ENCODE measurements around the gene LRRC3. TPM values are rescaled to one million over a fixed set of nuclear protein-coding genes. Genes with fewer than 3 reads are reported as not detected.

LRRC3 gene
- polyA plus RNA-seq, 3 donors: 0.81 to 2.4 (median 2.1) TPM

- H3K27ac ChIP-seq (ENCODE audit: low read depth, low read length): no peak overlapping the region
- WGBS, 3 donors: 81 to 91% (median 89%) methylated on average over 24 to 28 of the region's 28 CpGs
These were observed 20.2 kb upstream of the LRRC3 start for GRCh38 chr21:44434936-44435635.

DNA sequence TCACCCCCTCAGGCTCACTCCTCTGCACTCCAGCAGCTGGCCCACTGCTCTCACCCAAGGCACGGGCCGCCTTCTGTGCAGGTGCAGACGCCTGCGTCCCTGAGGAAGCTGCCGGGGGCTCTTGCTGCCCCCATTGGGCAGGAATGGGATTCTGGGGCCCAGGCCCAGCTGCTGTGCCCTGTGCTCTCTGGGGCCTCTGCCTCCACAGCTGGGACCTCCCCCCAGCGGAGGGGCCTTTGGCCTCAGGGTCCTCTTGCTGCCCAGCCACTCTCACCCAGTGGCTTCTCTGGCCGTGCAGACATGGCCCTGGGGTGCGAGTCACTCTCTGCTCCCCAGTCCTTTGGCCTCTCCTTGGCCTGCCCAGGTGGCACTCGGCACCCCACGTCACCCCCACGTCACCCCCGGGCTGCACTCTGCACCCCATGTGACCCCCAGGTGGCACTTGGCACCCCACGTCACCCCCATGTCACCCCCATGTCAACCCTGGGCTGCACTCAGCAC lies 19.1 kb upstream of the LRRC3 start:
- 81 to 93% (median 92%) methylated on average over 13 of the region's 13 CpGs for WGBS, 3 donors
- H3K27ac ChIP-seq (ENCODE audit: low read depth, low read length): no peak overlapping the region

DNA sequence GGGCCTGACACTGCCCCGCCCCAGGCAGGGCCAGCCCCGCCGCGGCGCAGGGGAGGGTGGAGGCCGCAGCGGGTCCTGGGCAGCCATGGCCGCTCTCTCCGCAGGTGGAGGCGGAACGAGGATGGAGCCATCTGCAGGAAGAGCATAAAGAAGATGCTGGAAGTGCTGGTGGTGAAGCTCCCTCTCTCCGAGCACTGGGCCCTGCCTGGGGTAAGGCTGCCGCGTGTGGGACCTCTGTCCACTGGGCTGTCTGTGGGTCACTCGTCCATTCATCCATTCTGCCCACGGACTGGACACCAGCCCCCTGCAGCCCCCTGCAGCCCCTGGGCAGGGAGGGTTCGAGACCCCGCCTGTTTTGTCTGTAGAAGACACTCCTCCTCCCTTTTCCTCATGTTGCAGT lies 18.4 kb upstream of the LRRC3 start:
- WGBS, 3 donors: 81 to 89% (median 86%) methylated on average over 18 of the region's 18 CpGs
- H3K27ac ChIP-seq (ENCODE audit: low read depth, low read length): no peak overlapping the region

- 71 to 97% (median 87%) methylated on average over 5 of the region's 5 CpGs for WGBS, 3 donors
- no peak overlapping the region for H3K27ac ChIP-seq (ENCODE audit: low read depth, low read length)
These were observed 18.0 kb upstream of the LRRC3 start for GRCh38 chr21:44437371-44437695.

- WGBS, 3 donors: 85 to 90% (median 88%) methylated on average over 19 of the region's 19 CpGs
- H3K27ac ChIP-seq (ENCODE audit: low read depth, low read length): no peak overlapping the region
These were observed 17.4 kb upstream of the LRRC3 start for GRCh38 chr21:44437696-44438431.

GRCh38 chr21:44438531-44439210 lies 16.6 kb upstream of the LRRC3 start:
- H3K27ac ChIP-seq (ENCODE audit: low read depth, low read length): no peak overlapping the region

DNA sequence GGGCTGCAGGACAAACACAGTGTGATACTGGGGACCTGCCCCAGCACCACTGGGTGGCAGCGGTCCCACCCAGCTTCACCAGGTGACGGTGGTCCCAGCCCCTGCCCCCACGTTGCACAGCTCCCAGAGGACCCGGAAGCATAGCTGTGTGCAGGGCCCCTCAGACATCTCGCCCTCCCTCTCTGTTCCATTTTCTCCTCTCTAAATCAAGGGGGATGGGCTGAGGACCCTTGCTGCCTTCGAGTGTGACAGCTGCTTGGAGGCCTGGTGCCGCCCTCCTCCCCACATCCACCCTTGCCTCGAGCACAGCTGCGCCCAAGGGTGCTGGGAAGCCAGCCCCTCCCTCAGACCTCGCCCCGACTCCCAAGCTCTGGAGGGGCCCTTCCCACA lies 16.1 kb upstream of the LRRC3 start:
- no peak overlapping the region for H3K27ac ChIP-seq (ENCODE audit: low read depth, low read length)
- WGBS, 3 donors: 71 to 88% (median 86%) methylated on average over 11 of the region's 11 CpGs

More at GRCh38 chr21:44438531-44439210, 16.6 kb upstream of the LRRC3 start:
- 35 to 80% (median 70%) methylated on average over 33 to 34 of the region's 34 CpGs for WGBS, 3 donors

GRCh38 chr21:44440241-44441040 lies 14.9 kb upstream of the LRRC3 start:
- H3K27ac ChIP-seq (ENCODE audit: low read depth, low read length): no peak overlapping the region
- WGBS, 3 donors: 79 to 81% (median 81%) methylated on average over 31 to 32 of the region's 33 CpGs

DNA sequence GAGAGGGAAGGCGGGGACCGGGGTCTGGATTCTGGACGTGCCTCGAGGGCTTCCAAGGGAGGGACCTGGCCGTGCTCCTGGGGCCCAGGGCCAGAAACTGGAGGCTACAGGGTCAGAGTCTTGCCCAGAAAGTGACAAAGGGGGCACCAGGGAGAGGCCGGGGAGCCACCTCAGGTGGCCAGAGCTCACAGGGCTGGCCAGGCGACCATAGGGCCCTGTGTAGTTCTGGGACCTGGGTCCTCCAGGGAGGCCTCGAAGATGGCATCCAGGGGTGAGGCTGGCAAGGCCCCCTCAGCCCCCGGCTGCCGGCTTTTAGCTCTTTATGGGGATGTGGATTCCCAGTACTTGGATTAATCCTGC lies 14.3 kb upstream of the LRRC3 start:
- H3K27ac ChIP-seq (ENCODE audit: low read depth, low read length): no peak overlapping the region
- WGBS, 3 donors: 76 to 81% (median 79%) methylated on average over 10 of the region's 10 CpGs

DNA sequence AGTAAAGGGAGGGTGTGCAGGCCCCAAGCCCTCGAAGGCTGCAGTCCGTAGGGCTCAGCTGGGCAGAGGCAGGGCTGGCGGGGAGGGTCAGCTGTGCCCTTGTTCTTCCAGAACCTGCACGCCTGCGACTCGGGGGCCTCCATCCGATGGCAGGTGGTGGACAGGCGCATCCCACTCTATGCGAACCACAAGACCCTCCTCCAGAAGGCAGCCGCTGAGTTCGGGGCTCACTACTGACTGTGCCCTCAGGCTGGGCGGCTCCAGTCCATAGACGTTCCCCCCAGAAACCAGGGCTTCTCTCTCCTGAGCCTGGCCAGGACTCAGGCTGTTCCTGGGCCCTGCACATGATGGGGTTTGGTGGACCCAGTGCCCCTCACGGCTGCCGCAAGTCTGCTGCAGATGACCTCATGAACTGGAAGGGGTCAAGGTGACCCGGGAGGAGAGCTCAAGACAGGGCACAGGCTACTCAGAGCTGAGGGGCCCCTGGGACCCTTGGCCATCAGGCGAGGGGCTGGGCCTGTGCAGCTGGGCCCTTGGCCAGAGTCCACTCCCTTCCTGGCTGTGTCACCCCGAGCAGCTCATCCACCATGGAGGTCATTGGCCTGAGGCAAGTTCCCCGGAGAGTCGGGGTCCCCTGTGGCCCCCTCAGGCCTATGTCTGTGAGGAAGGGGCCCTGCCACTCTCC lies 13.6 kb upstream of the LRRC3 start:
- no peak overlapping the region for H3K27ac ChIP-seq (ENCODE audit: low read depth, low read length)
- WGBS, 3 donors: 84 to 88% (median 88%) methylated on average over 20 of the region's 20 CpGs

DNA sequence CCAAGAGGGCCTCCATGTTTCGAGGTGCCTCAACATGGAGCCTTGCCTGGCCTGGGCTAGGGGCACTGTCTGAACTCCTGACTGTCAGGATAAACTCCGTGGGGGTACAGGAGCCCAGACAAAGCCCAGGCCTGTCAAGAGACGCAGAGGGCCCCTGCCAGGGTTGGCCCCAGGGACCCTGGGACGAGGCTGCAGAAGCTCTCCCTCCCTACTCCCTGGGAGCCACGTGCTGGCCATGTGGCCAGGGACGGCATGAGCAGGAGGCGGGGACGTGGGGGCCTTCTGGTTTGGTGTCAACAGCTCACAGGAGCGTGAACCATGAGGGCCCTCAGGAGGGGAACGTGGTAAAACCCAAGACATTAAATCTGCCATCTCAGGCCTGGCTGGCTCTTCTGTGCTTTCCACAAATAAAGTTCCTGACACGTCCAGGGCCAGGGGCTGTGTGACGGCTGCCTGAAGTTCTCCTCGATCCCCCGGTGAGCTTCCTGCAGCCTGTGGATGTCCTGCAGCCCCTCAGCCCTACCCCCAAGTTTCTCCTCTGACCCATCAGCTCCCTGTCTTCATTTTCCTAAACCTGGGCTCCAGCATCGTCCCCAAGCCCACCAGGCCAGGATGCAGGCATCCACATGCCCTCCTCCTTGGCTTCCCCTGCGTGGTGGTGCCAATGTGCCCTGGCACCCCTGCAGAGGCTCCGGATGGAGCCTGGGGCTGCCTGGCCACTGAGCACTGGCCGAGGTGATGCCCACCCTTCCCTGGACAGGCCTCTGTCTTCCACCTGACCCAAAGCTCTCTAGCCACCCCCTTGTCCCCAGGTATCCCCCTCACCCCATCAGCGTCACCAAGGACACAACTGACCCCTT lies 12.8 kb upstream of the LRRC3 start:
- WGBS, 3 donors: 71 to 81% (median 80%) methylated on average over 19 of the region's 19 CpGs

GRCh38 chr21:44443291-44443890 lies 11.9 kb upstream of the LRRC3 start:
- H3K27ac ChIP-seq (ENCODE audit: low read depth, low read length): no peak overlapping the region
- 72 to 80% (median 76%) methylated on average over 15 to 17 of the region's 17 CpGs for WGBS, 3 donors

More for the DNA sequence above, 12.8 kb upstream of the LRRC3 start:
- H3K27ac ChIP-seq (ENCODE audit: low read depth, low read length): no peak overlapping the region

DNA sequence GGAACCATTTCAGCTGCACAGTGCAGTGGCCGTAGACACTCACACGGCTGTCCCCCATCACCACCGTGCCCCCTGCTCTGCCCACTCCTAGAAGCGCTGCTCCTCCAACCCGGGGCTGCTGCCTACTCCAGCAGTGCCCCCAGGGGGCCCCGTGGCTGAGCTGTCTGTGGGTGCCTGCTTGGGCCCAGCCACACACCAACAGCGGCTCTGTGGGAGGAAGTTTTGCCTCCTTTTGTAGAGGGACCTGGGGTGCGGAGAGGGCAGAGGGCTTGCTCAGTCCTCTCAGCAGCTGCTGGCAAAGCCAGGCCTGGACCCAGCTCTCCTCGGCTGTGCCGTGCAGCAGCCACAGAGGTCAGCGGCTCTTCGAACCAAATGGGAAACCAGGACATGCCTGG lies 11.4 kb upstream of the LRRC3 start:
- whole genome bisulfite sequencing, 3 donors: 80 to 87% (median 87%) methylated on average over 12 of the region's 12 CpGs
- H3K27ac ChIP-seq (ENCODE audit: low read depth, low read length): no peak overlapping the region

- 71 to 80% (median 75%) methylated on average over 20 to 21 of the region's 21 CpGs for WGBS, 3 donors
These were observed 10.9 kb upstream of the LRRC3 start for GRCh38 chr21:44444286-44444931.

DNA sequence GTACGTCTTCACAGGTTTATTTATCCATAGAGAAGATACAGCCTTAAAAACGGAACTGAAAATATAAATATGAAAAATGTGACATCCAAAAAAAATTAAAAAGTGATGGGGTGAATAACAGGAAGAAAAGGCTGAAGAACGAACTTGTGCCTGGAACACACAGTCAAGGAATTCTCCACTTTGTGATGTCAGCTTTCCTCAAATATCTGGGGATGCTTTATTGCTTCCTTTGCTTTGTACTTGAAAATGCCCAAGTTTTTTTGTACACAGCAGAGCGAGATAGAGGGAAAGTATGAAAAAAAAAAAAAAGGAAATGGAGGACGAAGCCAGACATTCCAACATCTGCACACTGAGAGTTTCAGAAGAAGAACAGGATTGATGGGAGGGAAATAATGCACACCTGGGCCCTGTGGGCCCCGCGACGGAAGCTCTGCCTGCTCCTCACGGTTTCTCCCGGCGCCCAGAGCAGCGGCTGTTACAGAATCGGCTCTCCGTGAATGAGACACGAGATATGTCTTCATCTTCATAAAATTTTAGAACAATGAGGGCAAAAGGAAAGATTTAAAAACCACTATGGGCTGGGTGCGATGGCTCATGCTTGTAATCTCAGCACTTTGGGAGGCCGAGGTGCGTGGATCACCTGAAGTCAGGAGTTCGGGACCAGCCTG lies 10.0 kb upstream of the LRRC3 start:
- WGBS, 3 donors: 59 to 71% (median 63%) methylated on average over 19 of the region's 19 CpGs
- no peak overlapping the region for H3K27ac ChIP-seq (ENCODE audit: low read depth, low read length)

More at GRCh38 chr21:44444286-44444931, 10.9 kb upstream of the LRRC3 start:
- H3K27ac ChIP-seq (ENCODE audit: low read depth, low read length): no peak overlapping the region

DNA sequence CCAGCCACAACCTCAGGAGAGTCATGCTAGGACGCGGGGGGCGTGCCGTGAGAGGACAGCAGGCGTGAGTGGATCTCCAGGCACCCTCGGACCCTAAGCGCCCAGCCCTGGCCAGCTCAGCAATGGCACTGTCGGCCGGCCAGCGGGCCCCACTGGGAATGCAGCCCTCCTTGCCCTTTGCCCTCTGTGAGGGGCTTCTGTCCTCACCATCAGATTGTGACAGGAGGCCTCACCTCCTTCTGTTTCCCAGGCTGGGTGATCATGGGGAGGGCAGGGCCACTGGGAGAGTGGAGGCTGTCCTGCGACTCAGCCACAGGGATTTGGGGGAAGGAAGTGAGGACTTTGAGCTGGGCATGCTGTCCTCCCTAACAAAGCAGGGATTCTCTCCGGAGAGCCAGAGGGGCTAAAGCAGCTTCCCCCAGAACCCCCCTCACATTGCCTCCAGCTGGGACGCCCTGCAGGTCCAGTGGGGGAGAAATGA lies 6.6 kb upstream of the LRRC3 start:
- 34 to 63% (median 61%) methylated on average over 13 of the region's 13 CpGs for WGBS, 3 donors
- H3K27ac ChIP-seq (ENCODE audit: low read depth, low read length): no peak overlapping the region
